LNCAP (cell line): Measurements from ENCODE around the gene CISD2.

Experiments used
- CTCF ChIP-seq: fragments of 450-650 bp; IDR thresholded peaks from 2 replicates; pipeline ENCODE4 v1.5.1; 2017; ENCODE audit warnings: mild to moderate bottlenecking

Gene CISD2

GRCh38 chr4:102836596-102836995 lies 32.2 kb upstream of the CISD2 start:
- no peak for TF ChIP-seq CTCF

- TF ChIP-seq CTCF: no peak
Measured at GRCh38 chr4:102842367-102842766, 26.4 kb upstream of the CISD2 start.

GRCh38 chr4:102843273-102843672 lies 25.5 kb upstream of the CISD2 start:
- TF ChIP-seq CTCF: no peak

GRCh38 chr4:102843938-102844337 lies 24.9 kb upstream of the CISD2 start:
- no peak for TF ChIP-seq CTCF

DNA sequence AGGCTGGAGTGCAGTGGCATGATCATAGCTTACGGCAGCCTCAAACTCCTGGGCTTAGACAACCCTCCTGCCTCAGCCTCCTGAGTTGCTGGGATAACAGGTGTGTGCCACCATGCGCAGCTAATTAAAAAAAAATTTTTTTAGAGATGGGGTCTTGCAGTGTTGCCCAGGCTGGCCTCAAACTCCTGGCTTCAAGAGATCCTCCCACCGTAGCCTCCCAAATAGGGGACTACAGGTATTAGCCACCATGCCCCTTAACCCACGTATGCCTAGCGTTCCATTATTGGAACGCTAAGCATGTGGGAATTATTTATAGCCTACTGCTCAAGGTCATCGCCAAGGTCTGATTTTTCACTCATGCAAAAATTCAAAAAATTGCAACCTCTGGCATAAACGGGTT lies 21.1 kb upstream of the CISD2 start:
- no peak for TF ChIP-seq CTCF

- TF ChIP-seq CTCF: no peak
Measured at GRCh38 chr4:102849579-102850104, 19.1 kb upstream of the CISD2 start.

- no peak for TF ChIP-seq CTCF
Measured at GRCh38 chr4:102850370-102850769, 18.4 kb upstream of the CISD2 start.

DNA sequence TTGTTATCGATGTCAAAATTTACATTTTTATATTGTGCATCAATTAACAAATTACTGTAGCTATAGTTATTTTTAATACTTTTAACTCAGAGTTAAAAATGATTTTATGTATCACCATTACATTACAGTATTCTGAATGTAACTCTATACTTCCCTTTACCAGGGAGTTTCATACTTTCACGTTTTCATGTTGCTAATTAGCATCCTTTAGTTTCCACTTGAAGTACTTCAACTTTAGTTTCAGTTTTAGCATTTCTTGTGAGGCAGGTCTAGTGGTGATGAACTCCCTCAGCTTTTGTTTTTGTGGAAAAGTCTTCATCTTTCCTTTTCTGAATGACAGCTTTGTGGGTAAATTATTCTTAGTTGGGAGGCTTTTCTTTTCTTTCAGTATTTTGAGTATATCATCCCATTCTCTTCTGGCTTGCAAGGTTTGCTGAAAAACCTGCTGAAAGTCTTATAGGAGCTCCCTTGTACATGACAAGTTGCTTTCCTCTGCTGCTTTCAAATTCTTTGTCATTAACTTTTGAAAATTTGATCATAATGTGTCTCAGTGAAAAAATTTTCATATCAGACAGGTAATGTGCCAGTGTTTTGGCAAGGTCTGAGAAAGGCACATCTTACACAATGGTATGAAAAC lies 9.8 kb upstream of the CISD2 start:
- TF ChIP-seq CTCF: no peak
